HUDEP-2 (cell line): ENCODE measurements around the gene SETD7.

Source experiments
- DNase-seq, 76 experiments: peaks; one replicate each; lab custom pipeline; 2025; ENCODE audit not compliant: unreplicated experiment in 76 of 76; lab: John Stamatoyannopoulos, UW

Gene SETD7

GRCh38 chr4:139515531-139515958 is 40.5 kb downstream of the SETD7 start:
- no peak for DNase-seq

GRCh38 chr4:139514382-139515059 is 41.5 kb downstream of the SETD7 start:
- peak in 1 of 76 experiments; percentile 9 for DNase-seq

- DNase-seq, result no peak
These were observed 44.7 kb downstream of the SETD7 start for GRCh38 chr4:139511320-139511719.

- DNase-seq, result peak in 6 of 76 experiments; percentile 1 to 25 (median 8)
These were observed 46.1 kb downstream of the SETD7 start for GRCh38 chr4:139509727-139510410.

- DNase-seq, result no peak
These were observed 47.3 kb downstream of the SETD7 start for GRCh38 chr4:139508581-139509237.

GRCh38 chr4:139506774-139507173 is 49.2 kb downstream of the SETD7 start:
- no peak for DNase-seq

GRCh38 chr4:139503622-139504166 is 52.3 kb downstream of the SETD7 start:
- no peak for DNase-seq

- no peak for DNase-seq
These were observed 53.8 kb downstream of the SETD7 start for GRCh38 chr4:139501927-139502899.

- no peak for DNase-seq
These were observed 54.5 kb downstream of the SETD7 start for GRCh38 chr4:139501527-139501926.

GRCh38 chr4:139501117-139501516 is 54.9 kb downstream of the SETD7 start:
- no peak for DNase-seq

GRCh38 chr4:139499186-139499585 is 56.8 kb downstream of the SETD7 start:
- no peak for DNase-seq

- DNase-seq, result no peak
These were observed 62.8 kb downstream of the SETD7 start for GRCh38 chr4:139493176-139493575.

GRCh38 chr4:139492429-139492828 is 63.6 kb downstream of the SETD7 start:
- DNase-seq, result no peak

- no peak for DNase-seq
These were observed 66.4 kb downstream of the SETD7 start for GRCh38 chr4:139489638-139490037.

- DNase-seq, result no peak
These were observed 67.6 kb downstream of the SETD7 start for GRCh38 chr4:139488442-139488841.

GRCh38 chr4:139484783-139485311 is 71.2 kb downstream of the SETD7 start:
- DNase-seq, result no peak

GRCh38 chr4:139483000-139483399 is 73.0 kb downstream of the SETD7 start:
- no peak for DNase-seq

- DNase-seq, result no peak
These were observed 74.6 kb downstream of the SETD7 start for GRCh38 chr4:139481465-139481864.

GRCh38 chr4:139476363-139476762 is 79.7 kb downstream of the SETD7 start:
- DNase-seq, result no peak

- no peak for DNase-seq
These were observed 83.2 kb downstream of the SETD7 start for GRCh38 chr4:139472852-139473251.
